Esophagus squamous epithelium (tissue), 5 donors: ENCODE data around the gene CCDC40. TPM values are rescaled to one million over a fixed set of nuclear protein-coding genes. Genes with fewer than 3 reads are reported as not detected.

Experiments used
- DNase-seq: peaks from one replicate; lab custom pipeline; 2025; lab: John Stamatoyannopoulos, UW
- H3K27ac ChIP-seq, 4 donors: fragments of 200-600 bp; sonication (generic); one replicate each; pipeline ENCODE4 v1.5.1; 2016 to 2019; ENCODE audit warnings: mild to moderate bottlenecking in 1 of 4
- H3K27me3 ChIP-seq, 4 donors: fragments of 200-600 bp; sonication (generic); 1 replicate in 3 of 4; 2 replicates in 1 of 4; pipeline versions ENCODE4 v1.5.1 to v1.6.0; 2017 to 2021; ENCODE audit warnings: antibody characterized with exemption in 1 of 4
- H3K36me3 ChIP-seq, 3 donors: fragments of 200-600 bp; sonication (generic); one replicate each; pipeline ENCODE4 v1.5.1; 2016 to 2019
- H3K4me1 ChIP-seq, 3 donors: fragments of 200-600 bp; sonication (generic); one replicate each; pipeline ENCODE4 v1.5.1; 2017 to 2019
- H3K4me3 ChIP-seq, 4 donors: fragments of 200-600 bp; sonication (generic); 1 replicate in 3 of 4; 2 replicates in 1 of 4; pipeline ENCODE4 v1.5.1; 2016 to 2019; ENCODE audit warnings: mild to moderate bottlenecking in 2 of 4, moderate library complexity in 1 of 4
- H3K9me3 ChIP-seq, 3 donors: fragments of 200-600 bp; sonication (generic); one replicate each; pipeline ENCODE4 v1.5.1; 2016 to 2019
- CTCF ChIP-seq, 6 experiments: fragments of 450-650 bp in 4 of 6; fragments of 200-600 bp in 2 of 6; sonication (generic) in 2 of 6; IDR thresholded peaks; one replicate each; pipeline ENCODE4 v1.5.1; 2016 to 2019; ENCODE audit warnings: antibody characterized with exemption in 6 of 6, mild to moderate bottlenecking in 4 of 6, moderate library complexity in 4 of 6
- POLR2A ChIP-seq, 4 donors: fragments of 450-650 bp; IDR thresholded peaks; one replicate each; pipeline ENCODE4 v1.6.1; 2017; ENCODE audit warnings: antibody characterized with exemption in 4 of 4, mild to moderate bottlenecking in 4 of 4, moderate library complexity in 3 of 4
- WGBS, 2 donors: methylation state at CpG; one replicate each; pipeline ENCODE4 v1.1.5; 2018; 5-methylcytosine and 5-hydroxymethylcytosine counted together
- intact Hi-C: fragments of 100-400 bp; cut with DNase I; formaldehyde crosslinking; loops from one replicate; pipeline ENCODE4 v1.15.0; 2022
- total RNA-seq, 4 donors: library from RNA; depleted of rRNA; stranded (reverse); fragments of >200 nt; gene quantifications; one replicate each; pipeline ENCODE4 v1.1.0, GENCODE V29; 2016
- donor health status: DM: yes; HTN: yes; CAD: no.

Gene CCDC40
- total RNA-seq, 4 donors from 2014 or later, result 0.32 to 3.9 (median 2.1) TPM

GRCh38 chr17:80110927-80111701 lies 74.7 kb downstream of the CCDC40 start:
- peaks cover 0 to 29% (median 0%) of the 10 kb centered on the region in 3 donors for H3K36me3 ChIP-seq
- no peaks in the 10 kb centered on the region for H3K27me3 ChIP-seq
- intact Hi-C loops, result no loop called here
- no peaks in the 10 kb centered on the region for H3K9me3 ChIP-seq
- TF ChIP-seq CTCF (IDR thresholded peaks at IDR 0.05) (no peak), POLR2A (IDR thresholded peaks at IDR 0.05) (no peak)
- peaks cover 0 to 19% (median 2%) of the 10 kb centered on the region in 3 donors for H3K4me1 ChIP-seq
- WGBS, 2 donors, result 87 to 90% methylated on average over 14 of the region's 21 CpGs
- H3K4me3 ChIP-seq, result no peak overlapping the region
- DNase-seq, result no peak
- no peak overlapping the region for H3K27ac ChIP-seq

- Histone ChIP-seq H3K4me3 (no peak overlapping the region), H3K4me1 (peaks cover 0 to 15% (median 0%) of the 10 kb centered on the region in 3 donors), H3K27me3 (no peaks in the 10 kb centered on the region), H3K9me3 (no peaks in the 10 kb centered on the region), H3K27ac (no peak overlapping the region), H3K36me3 (peaks cover 0 to 29% (median 0%) of the 10 kb centered on the region in 3 donors)
- TF ChIP-seq CTCF (IDR thresholded peaks at IDR 0.05), result no peak
- no peak for TF ChIP-seq POLR2A (IDR thresholded peaks at IDR 0.05)
- 68 to 84% methylated on average over 4 to 7 of the region's 26 CpGs for WGBS, 2 donors
- no peak for DNase-seq
- intact Hi-C loops, result no loop called here
Measured at GRCh38 chr17:80111702-80112470, 75.4 kb downstream of the CCDC40 start.

- intact Hi-C loops, result no loop called here
- Histone ChIP-seq H3K27ac (no peak overlapping the region), H3K4me3 (no peak overlapping the region), H3K27me3 (no peaks in the 10 kb centered on the region), H3K36me3 (peaks cover 0 to 28% (median 0%) of the 10 kb centered on the region in 3 donors), H3K4me1 (peaks cover 0 to 15% (median 0%) of the 10 kb centered on the region in 3 donors), H3K9me3 (no peaks in the 10 kb centered on the region)
- TF ChIP-seq POLR2A (IDR thresholded peaks at IDR 0.05), result no peak
- no peak for TF ChIP-seq CTCF (IDR thresholded peaks at IDR 0.05)
- 84 to 90% methylated on average over 2 to 5 of the region's 24 CpGs for WGBS, 2 donors
- DNase-seq, result no peak
Measured at GRCh38 chr17:80112471-80113032, 76.1 kb downstream of the CCDC40 start.

GRCh38 chr17:80113033-80113484 lies 76.6 kb downstream of the CCDC40 start:
- WGBS, 2 donors, result 96% methylated on average over 4 of the region's 20 CpGs; no CpG with 5 or more reads in 1 of the 2 donors
- intact Hi-C loops, result no loop called here
- H3K27me3 ChIP-seq, result no peaks in the 10 kb centered on the region
- H3K4me3 ChIP-seq, result no peak overlapping the region
- H3K36me3 ChIP-seq, result peaks cover 0 to 26% (median 0%) of the 10 kb centered on the region in 3 donors
- H3K27ac ChIP-seq, result no peak overlapping the region
- H3K9me3 ChIP-seq, result no peaks in the 10 kb centered on the region
- DNase-seq, result no peak
- TF ChIP-seq POLR2A (IDR thresholded peaks at IDR 0.05) (no peak), CTCF (IDR thresholded peaks at IDR 0.05) (no peak)
- peaks cover 0 to 15% (median 0%) of the 10 kb centered on the region in 3 donors for H3K4me1 ChIP-seq
